ENCODE data around the gene LMAN2.

LMAN2 gene

DNA sequence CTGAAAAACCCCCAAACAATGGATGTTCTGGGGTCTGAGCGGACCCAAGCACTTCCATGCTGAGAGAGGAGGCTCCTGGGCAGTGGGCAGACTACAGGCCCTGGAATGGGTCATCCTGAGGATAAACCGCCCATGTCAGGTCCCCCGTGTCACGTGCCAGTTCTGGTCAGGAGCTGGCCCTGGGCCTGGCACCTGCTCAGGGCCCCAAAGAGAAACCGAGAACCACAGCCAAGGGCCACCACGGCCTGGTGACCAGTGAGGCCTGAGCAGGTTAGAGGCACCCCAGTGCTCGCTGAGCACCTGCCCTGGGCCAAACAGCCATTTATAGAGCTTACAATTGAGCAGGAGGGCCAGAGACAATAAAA, 15.8 kb downstream of the LMAN2 start:
- no peaks in the 10 kb centered on the region for H3K27me3 ChIP-seq (ENCODE audit: control insufficient read depth, low read length)
- H3K9me3 ChIP-seq (ENCODE audit: control insufficient read depth, insufficient read depth, low read length): no peaks in the 10 kb centered on the region
- no peaks in the 10 kb centered on the region for H3K4me1 ChIP-seq (ENCODE audit: control insufficient read depth, low read length)
- H3F3A ChIP-seq (ENCODE audit: control insufficient read depth, insufficient read depth): no peaks in the 10 kb centered on the region
- no peak overlapping the region for H3K27ac ChIP-seq (ENCODE audit: low read depth, low read length)
- TF ChIP-seq EZH2phosphoT487 (IDR thresholded peaks at IDR 0.05; ENCODE audit: borderline replicate concordance, low read length): no peak
- TF ChIP-seq, protein P1, sequence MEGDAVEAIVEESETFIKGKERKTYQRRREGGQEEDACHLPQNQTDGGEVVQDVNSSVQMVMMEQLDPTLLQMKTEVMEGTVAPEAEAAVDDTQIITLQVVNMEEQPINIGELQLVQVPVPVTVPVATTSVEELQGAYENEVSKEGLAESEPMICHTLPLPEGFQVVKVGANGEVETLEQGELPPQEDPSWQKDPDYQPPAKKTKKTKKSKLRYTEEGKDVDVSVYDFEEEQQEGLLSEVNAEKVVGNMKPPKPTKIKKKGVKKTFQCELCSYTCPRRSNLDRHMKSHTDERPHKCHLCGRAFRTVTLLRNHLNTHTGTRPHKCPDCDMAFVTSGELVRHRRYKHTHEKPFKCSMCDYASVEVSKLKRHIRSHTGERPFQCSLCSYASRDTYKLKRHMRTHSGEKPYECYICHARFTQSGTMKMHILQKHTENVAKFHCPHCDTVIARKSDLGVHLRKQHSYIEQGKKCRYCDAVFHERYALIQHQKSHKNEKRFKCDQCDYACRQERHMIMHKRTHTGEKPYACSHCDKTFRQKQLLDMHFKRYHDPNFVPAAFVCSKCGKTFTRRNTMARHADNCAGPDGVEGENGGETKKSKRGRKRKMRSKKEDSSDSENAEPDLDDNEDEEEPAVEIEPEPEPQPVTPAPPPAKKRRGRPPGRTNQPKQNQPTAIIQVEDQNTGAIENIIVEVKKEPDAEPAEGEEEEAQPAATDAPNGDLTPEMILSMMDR (IDR thresholded peaks at IDR 0.05; ENCODE audit: low read depth, low read length, poor library complexity, severe bottlenecking): no peak
- no peak overlapping the region for H3K4me2 ChIP-seq (ENCODE audit: low read length)
- H3K79me2 ChIP-seq (ENCODE audit: control insufficient read depth, low read length): peaks cover 22% of the 10 kb centered on the region
- H3K36me3 ChIP-seq (ENCODE audit: control insufficient read depth, low read length): peaks cover 87% of the 10 kb centered on the region
- H3K4me3 ChIP-seq (ENCODE audit: low read length): no peak overlapping the region
- no peaks in the 10 kb centered on the region for H4K20me1 ChIP-seq (ENCODE audit: control insufficient read depth, insufficient read depth, low read depth, low read length)
- no peaks in the 10 kb centered on the region for H3K9me2 ChIP-seq (replicated peaks; ENCODE audit: control insufficient read depth, low read length)

DNA sequence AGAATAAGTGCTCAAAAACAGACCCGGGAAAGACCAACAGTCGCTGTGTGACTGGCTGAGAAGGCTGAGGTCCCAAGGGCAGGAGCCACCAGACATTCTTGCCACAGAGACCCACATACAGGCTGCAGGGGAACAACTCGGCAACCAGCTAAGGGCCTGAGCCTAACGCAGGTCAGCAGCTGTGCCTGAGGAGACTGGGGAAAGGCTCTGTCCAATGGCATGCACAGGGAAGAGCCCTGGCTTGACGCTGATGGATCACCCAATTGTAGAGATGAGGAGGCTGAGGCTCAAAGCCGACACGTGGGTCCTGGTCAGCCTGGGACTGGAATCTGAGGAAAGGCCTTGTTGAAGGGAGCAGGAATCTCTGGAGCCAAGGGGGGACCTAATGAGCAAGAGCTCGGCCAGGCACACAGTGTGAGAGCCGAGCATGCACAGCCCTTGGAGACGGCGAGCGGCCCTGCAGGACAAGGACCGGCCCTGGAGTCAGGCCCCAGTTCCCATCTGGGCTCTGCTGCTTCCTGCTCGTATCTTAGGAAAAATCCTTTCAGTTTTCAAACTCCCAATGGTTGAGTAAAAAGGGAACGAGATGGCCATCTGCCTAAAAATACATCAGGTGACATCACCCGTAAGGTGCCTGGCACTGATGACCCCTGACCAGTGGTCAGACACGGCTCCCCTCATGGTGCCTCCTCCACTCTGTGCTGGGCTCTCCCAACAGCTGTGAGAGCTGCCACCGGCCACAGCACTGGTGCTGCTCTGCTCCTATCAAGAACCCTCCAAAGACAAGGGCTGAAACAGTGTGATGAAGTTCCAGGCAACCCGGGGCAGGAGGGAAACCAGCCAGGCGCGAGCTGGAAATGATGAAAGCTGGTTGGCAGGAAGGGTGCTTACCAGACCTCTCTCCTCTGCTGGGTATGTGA, 16.4 kb downstream of the LMAN2 start:
- H3K9me3 ChIP-seq (ENCODE audit: control insufficient read depth, insufficient read depth, low read length): no peaks in the 10 kb centered on the region
- peaks cover 18% of the 10 kb centered on the region for H3K79me2 ChIP-seq (ENCODE audit: control insufficient read depth, low read length)
- TF ChIP-seq, protein P1 (IDR thresholded peaks at IDR 0.05; ENCODE audit: low read depth, low read length, poor library complexity, severe bottlenecking): no peak
- TF ChIP-seq EZH2phosphoT487 (IDR thresholded peaks at IDR 0.05; ENCODE audit: borderline replicate concordance, low read length): no peak
- H3K27me3 ChIP-seq (ENCODE audit: control insufficient read depth, low read length): no peaks in the 10 kb centered on the region
- H4K20me1 ChIP-seq (ENCODE audit: control insufficient read depth, insufficient read depth, low read depth, low read length): no peaks in the 10 kb centered on the region
- H3K4me3 ChIP-seq (ENCODE audit: low read length): no peak overlapping the region
- no peaks in the 10 kb centered on the region for H3K9me2 ChIP-seq (replicated peaks; ENCODE audit: control insufficient read depth, low read length)
- H3F3A ChIP-seq (ENCODE audit: control insufficient read depth, insufficient read depth): no peaks in the 10 kb centered on the region
- H3K27ac ChIP-seq (ENCODE audit: low read depth, low read length): no peak overlapping the region
- no peak overlapping the region for H3K4me2 ChIP-seq (ENCODE audit: low read length)
- peaks cover 91% of the 10 kb centered on the region for H3K36me3 ChIP-seq (ENCODE audit: control insufficient read depth, low read length)
- H3K4me1 ChIP-seq (ENCODE audit: control insufficient read depth, low read length): no peaks in the 10 kb centered on the region

DNA sequence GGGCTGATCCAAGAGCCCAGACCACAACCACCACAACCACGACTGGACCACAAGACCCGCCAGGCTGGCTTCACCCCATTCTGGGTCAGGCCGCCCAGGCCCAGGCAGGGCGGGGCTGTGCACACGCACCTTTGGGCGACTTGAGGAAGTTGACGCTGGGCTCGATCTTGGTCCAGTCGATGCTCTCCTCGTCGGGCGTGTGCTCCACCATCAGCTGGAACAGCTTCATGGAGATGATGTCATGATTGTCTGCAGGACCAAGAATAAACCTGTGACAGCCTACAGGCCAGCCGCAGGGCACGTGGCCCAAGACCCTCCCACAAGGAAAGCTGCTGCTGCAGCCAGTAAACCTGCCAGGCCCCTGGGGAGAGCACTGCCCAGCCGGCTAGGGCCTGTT, 17.3 kb downstream of the LMAN2 start:
- no peak overlapping the region for H3K27ac ChIP-seq (ENCODE audit: low read depth, low read length)
- no peaks in the 10 kb centered on the region for H3K9me3 ChIP-seq (ENCODE audit: control insufficient read depth, insufficient read depth, low read length)
- no peak overlapping the region for H3K4me2 ChIP-seq (ENCODE audit: low read length)
- H3K4me3 ChIP-seq (ENCODE audit: low read length): no peak overlapping the region
- no peaks in the 10 kb centered on the region for H3F3A ChIP-seq (ENCODE audit: control insufficient read depth, insufficient read depth)
- H3K36me3 ChIP-seq (ENCODE audit: control insufficient read depth, low read length): peaks cover 90% of the 10 kb centered on the region
- H3K9me2 ChIP-seq (replicated peaks; ENCODE audit: control insufficient read depth, low read length): no peaks in the 10 kb centered on the region
- no peak for TF ChIP-seq EZH2phosphoT487 (IDR thresholded peaks at IDR 0.05; ENCODE audit: borderline replicate concordance, low read length)
- TF ChIP-seq, protein P1 (IDR thresholded peaks at IDR 0.05; ENCODE audit: low read depth, low read length, poor library complexity, severe bottlenecking): no peak
- H4K20me1 ChIP-seq (ENCODE audit: control insufficient read depth, insufficient read depth, low read depth, low read length): no peaks in the 10 kb centered on the region
- peaks cover 9% of the 10 kb centered on the region for H3K79me2 ChIP-seq (ENCODE audit: control insufficient read depth, low read length)
- no peaks in the 10 kb centered on the region for H3K27me3 ChIP-seq (ENCODE audit: control insufficient read depth, low read length)
- no peaks in the 10 kb centered on the region for H3K4me1 ChIP-seq (ENCODE audit: control insufficient read depth, low read length)
